ENCODE data around the gene CAMTA1. TPM values are rescaled to one million over a fixed set of nuclear protein-coding genes. Genes with fewer than 3 reads are reported as not detected.

CAMTA1 gene
- total and polyA plus RNA-seq, 4 donors, result 78.7 to 438 (median 173) TPM

- ATAC-seq (ENCODE audit: low FRiP score) (no peak), DNase-seq (peak in 1 of 2 donors; percentile 75)
- WGBS, 2 donors, result 75 to 79% methylated on average over 23 to 24 of the region's 24 CpGs
Observed at GRCh38 chr1:7558921-7559869, 773.9 kb downstream of the CAMTA1 start.

GRCh38 chr1:7560128-7560527, 774.9 kb downstream of the CAMTA1 start:
- Histone ChIP-seq H3K27me3 (ENCODE audit: control insufficient read depth in 1 of 2, insufficient read depth in 2 of 2, low read length in 1 of 2) (no peaks in the 10 kb centered on the region), H3K36me3 (ENCODE audit: control insufficient read depth in 1 of 2, insufficient read depth in 2 of 2, low read length in 1 of 2) (no peaks in the 10 kb centered on the region), H3K9me3 (ENCODE audit: control insufficient read depth, low read length) (no peaks in the 10 kb centered on the region), H3K27ac (ENCODE audit: low read depth in 1 of 2, low read length in 2 of 2) (no peak overlapping the region), H3K4me3 (ENCODE audit: low read length in 2 of 2) (no peak overlapping the region), H3K4me1 (ENCODE audit: control insufficient read depth in 1 of 2, insufficient read depth in 2 of 2, low read length in 2 of 2) (no peaks in the 10 kb centered on the region)
- DNase-seq (peak in 1 of 2 donors; percentile 53), ATAC-seq (ENCODE audit: low FRiP score) (no peak)
- intact Hi-C loops (cut with DNase I), result no loop called here
- 96 to 97% methylated on average over 4 of the region's 4 CpGs for WGBS, 2 donors

More at GRCh38 chr1:7558921-7559869, 773.9 kb downstream of the CAMTA1 start:
- Histone ChIP-seq H3K36me3 (ENCODE audit: control insufficient read depth in 1 of 2, insufficient read depth in 2 of 2, low read length in 1 of 2) (no peaks in the 10 kb centered on the region), H3K4me1 (ENCODE audit: control insufficient read depth in 1 of 2, insufficient read depth in 2 of 2, low read length in 2 of 2) (no peaks in the 10 kb centered on the region), H3K9me3 (ENCODE audit: control insufficient read depth, low read length) (peaks cover 3% of the 10 kb centered on the region), H3K4me3 (ENCODE audit: low read length in 2 of 2) (no peak overlapping the region), H3K27me3 (ENCODE audit: control insufficient read depth in 1 of 2, insufficient read depth in 2 of 2, low read length in 1 of 2) (no peaks in the 10 kb centered on the region), H3K27ac (ENCODE audit: low read depth in 1 of 2, low read length in 2 of 2) (no peak overlapping the region)
- intact Hi-C loops (cut with DNase I), result no loop called here

- Histone ChIP-seq H3K27me3 (ENCODE audit: control insufficient read depth in 1 of 2, insufficient read depth in 2 of 2, low read length in 1 of 2) (no peaks in the 10 kb centered on the region), H3K4me1 (ENCODE audit: control insufficient read depth in 1 of 2, insufficient read depth in 2 of 2, low read length in 2 of 2) (no peaks in the 10 kb centered on the region), H3K9me3 (ENCODE audit: control insufficient read depth, low read length) (no peaks in the 10 kb centered on the region), H3K27ac (ENCODE audit: low read depth in 1 of 2, low read length in 2 of 2) (no peak overlapping the region), H3K36me3 (ENCODE audit: control insufficient read depth in 1 of 2, insufficient read depth in 2 of 2, low read length in 1 of 2) (no peaks in the 10 kb centered on the region), H3K4me3 (ENCODE audit: low read length in 2 of 2) (no peak overlapping the region)
- intact Hi-C loops (cut with DNase I), result no loop called here
- ATAC-seq (ENCODE audit: low FRiP score), result no peak
- DNase-seq, result peak in 1 of 2 donors; percentile 61
- WGBS, 2 donors, result 96 to 99% methylated on average over 15 of the region's 15 CpGs
Observed at GRCh38 chr1:7560601-7561181, 775.4 kb downstream of the CAMTA1 start.

DNA sequence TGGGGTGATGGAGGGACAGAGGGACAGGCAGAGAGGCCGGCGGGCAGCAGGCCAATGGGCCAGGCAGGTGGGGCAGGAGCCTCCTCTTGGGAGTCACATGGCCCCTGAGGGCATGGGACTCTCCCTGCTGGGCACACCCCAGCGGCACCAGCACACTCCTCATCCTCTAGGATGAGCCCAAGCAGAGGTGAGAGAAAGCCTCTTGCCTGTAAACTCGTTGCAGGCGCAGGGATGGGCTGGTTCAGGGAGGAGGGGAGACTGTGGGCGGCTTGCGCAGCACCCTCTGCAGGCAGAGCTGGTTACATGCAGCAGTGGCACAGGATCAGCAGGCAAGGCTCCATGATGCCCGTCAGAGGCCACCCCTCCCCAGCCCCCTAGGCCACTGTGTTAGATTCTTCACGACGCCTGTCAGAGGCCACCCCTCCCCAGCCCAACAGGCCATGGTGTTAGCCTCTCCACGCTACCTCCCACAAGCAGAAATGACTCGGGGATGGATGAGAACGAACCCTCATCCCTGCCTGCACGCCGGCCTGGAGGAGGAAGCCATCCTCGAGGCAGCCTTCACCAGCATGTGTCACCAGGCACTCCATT, 776.2 kb downstream of the CAMTA1 start:
- WGBS, 2 donors, result 85 to 88% methylated on average over 16 of the region's 16 CpGs
- Histone ChIP-seq H3K4me1 (ENCODE audit: control insufficient read depth in 1 of 2, insufficient read depth in 2 of 2, low read length in 2 of 2) (no peaks in the 10 kb centered on the region), H3K36me3 (ENCODE audit: control insufficient read depth in 1 of 2, insufficient read depth in 2 of 2, low read length in 1 of 2) (no peaks in the 10 kb centered on the region), H3K9me3 (ENCODE audit: control insufficient read depth, low read length) (no peaks in the 10 kb centered on the region), H3K4me3 (ENCODE audit: low read length in 2 of 2) (no peak overlapping the region), H3K27me3 (ENCODE audit: control insufficient read depth in 1 of 2, insufficient read depth in 2 of 2, low read length in 1 of 2) (no peaks in the 10 kb centered on the region), H3K27ac (ENCODE audit: low read depth in 1 of 2, low read length in 2 of 2) (no peak overlapping the region)
- intact Hi-C loops (cut with DNase I), result no loop called here
- ATAC-seq (ENCODE audit: low FRiP score) (no peak), DNase-seq (peak in 1 of 2 donors; percentile 64)

- Histone ChIP-seq H3K9me3 (ENCODE audit: control insufficient read depth, low read length) (no peaks in the 10 kb centered on the region), H3K27me3 (ENCODE audit: control insufficient read depth in 1 of 2, insufficient read depth in 2 of 2, low read length in 1 of 2) (no peaks in the 10 kb centered on the region), H3K4me1 (ENCODE audit: control insufficient read depth in 1 of 2, insufficient read depth in 2 of 2, low read length in 2 of 2) (no peaks in the 10 kb centered on the region), H3K27ac (ENCODE audit: low read depth in 1 of 2, low read length in 2 of 2) (no peak overlapping the region), H3K4me3 (ENCODE audit: low read length in 2 of 2) (no peak overlapping the region), H3K36me3 (ENCODE audit: control insufficient read depth in 1 of 2, insufficient read depth in 2 of 2, low read length in 1 of 2) (no peaks in the 10 kb centered on the region)
- peak in 1 of 2 donors; percentile 57 for DNase-seq
- 92 to 94% methylated on average over 26 of the region's 26 CpGs for WGBS, 2 donors
- intact Hi-C loops (cut with DNase I), result no loop called here
- no peak for ATAC-seq (ENCODE audit: low FRiP score)
Observed at GRCh38 chr1:7561936-7562728, 776.9 kb downstream of the CAMTA1 start.

DNA sequence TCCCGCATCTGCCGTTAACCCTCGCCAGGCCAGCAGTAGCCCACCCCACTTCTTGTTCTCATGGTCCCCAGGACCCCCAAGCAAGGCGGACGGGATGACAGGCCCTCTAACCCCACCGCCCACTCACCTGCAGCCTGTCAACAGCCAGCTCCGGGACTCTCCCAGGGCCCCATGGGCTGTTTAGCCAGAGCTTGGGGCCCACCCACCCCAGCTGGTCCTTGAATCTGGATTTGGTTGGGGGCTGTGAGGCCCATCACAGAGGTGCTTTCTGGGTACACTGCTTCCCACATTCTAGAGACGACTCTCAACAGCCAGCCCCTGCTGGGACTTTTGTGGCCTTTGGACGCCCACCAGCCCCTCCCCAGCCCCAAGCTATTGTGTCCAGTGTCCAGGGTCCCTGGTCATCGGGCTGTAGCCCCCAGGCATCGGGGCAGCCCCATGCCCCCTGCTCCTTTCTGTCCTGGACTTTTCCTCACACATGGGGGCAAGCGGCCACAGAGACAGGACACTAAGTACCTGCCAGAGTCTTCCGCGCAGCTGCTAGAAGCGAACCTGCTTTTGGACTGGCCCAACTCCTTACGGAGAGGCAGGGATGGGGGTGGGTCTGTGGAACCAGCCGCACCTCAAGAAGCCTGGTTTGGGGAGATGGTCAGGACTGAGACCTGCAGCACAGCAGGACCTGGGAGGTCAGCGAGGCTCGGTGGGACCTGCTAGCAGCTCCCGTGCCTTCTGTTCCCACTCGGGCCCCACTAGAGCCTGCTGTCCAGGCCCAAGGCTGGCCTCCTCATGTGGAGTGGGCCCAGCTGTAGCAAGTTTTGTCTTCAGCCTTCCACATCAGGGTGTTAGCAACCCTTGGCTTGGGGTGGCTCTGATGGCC, 777.7 kb downstream of the CAMTA1 start:
- 90 to 96% methylated on average over 21 of the region's 21 CpGs for WGBS, 2 donors
- intact Hi-C loops (cut with DNase I), result no loop called here
- no peaks in the 10 kb centered on the region for H3K4me1 ChIP-seq (ENCODE audit: control insufficient read depth in 1 of 2, insufficient read depth in 2 of 2, low read length in 2 of 2)
- H3K27ac ChIP-seq (ENCODE audit: low read depth in 1 of 2, low read length in 2 of 2), result no peak overlapping the region
- DNase-seq (peak in 1 of 2 donors; percentile 70), ATAC-seq (ENCODE audit: low FRiP score) (no peak)
- H3K36me3 ChIP-seq (ENCODE audit: control insufficient read depth in 1 of 2, insufficient read depth in 2 of 2, low read length in 1 of 2), result no peaks in the 10 kb centered on the region
- no peaks in the 10 kb centered on the region for H3K9me3 ChIP-seq (ENCODE audit: control insufficient read depth, low read length)
- no peak overlapping the region for H3K4me3 ChIP-seq (ENCODE audit: low read length in 2 of 2)
- no peaks in the 10 kb centered on the region for H3K27me3 ChIP-seq (ENCODE audit: control insufficient read depth in 1 of 2, insufficient read depth in 2 of 2, low read length in 1 of 2)

- H3K36me3 ChIP-seq (ENCODE audit: control insufficient read depth in 1 of 2, insufficient read depth in 2 of 2, low read length in 1 of 2), result no peaks in the 10 kb centered on the region
- ATAC-seq (ENCODE audit: low FRiP score) (no peak), DNase-seq (peak in 1 of 2 donors; percentile 40)
- no peak overlapping the region for H3K4me3 ChIP-seq (ENCODE audit: low read length in 2 of 2)
- 93 to 96% methylated on average over 12 of the region's 12 CpGs for WGBS, 2 donors
- no peaks in the 10 kb centered on the region for H3K9me3 ChIP-seq (ENCODE audit: control insufficient read depth, low read length)
- no peak overlapping the region for H3K27ac ChIP-seq (ENCODE audit: low read depth in 1 of 2, low read length in 2 of 2)
- H3K4me1 ChIP-seq (ENCODE audit: control insufficient read depth in 1 of 2, insufficient read depth in 2 of 2, low read length in 2 of 2), result no peaks in the 10 kb centered on the region
- intact Hi-C loops (cut with DNase I), result no loop called here
- no peaks in the 10 kb centered on the region for H3K27me3 ChIP-seq (ENCODE audit: control insufficient read depth in 1 of 2, insufficient read depth in 2 of 2, low read length in 1 of 2)
Observed at GRCh38 chr1:7564137-7564536, 778.9 kb downstream of the CAMTA1 start.
